GM12878 (cell line): ENCODE data around the gene NARF. TPM values are rescaled to one million over a fixed set of nuclear protein-coding genes. Genes with fewer than 3 reads are reported as not detected.

Experiments
- ATAC-seq: fragments of 200-7000 bp; cut with Tn5 transposase; 3 replicates; pipeline ENCODE4 v1.9.1; 2020; ENCODE audit warnings: mild to moderate bottlenecking, moderate library complexity
- BruUV-seq: library from RNA; stranded (reverse); fragments of 400-500 nt; replicated peaks from 2 replicates; lab custom pipeline; 2021; lab: Mats Ljungman, UMichigan
- CTCF ChIA-PET: fragments of 300-600 bp; sonication (Branson Sonifier 250); formaldehyde crosslinking; extraction: SDS; loops from one replicate; lab custom pipeline; 2021; ENCODE audit warnings: inconsistent platforms; lab: Yijun Ruan, JAX
- POLR2A ChIA-PET: fragments of 350-600 bp; formaldehyde crosslinking; extraction: SDS; loops from one replicate; lab custom pipeline; 2021; ENCODE audit warnings: inconsistent platforms; lab: Charles Lee
- RAD21 ChIA-PET: fragments of 300-600 bp; sonication (Branson Sonifier 250); formaldehyde crosslinking; loops from one replicate; lab custom pipeline; 2023; ENCODE audit warnings: antibody characterized with exemption; ENCODE audit not compliant: unreplicated experiment; lab: Charles Lee
- SMC1A ChIA-PET: fragments of 300-600 bp; sonication (Branson Sonifier 250); formaldehyde crosslinking; loops from one replicate; lab custom pipeline; 2023; ENCODE audit not compliant: unreplicated experiment, uncharacterized antibody; lab: Charles Lee
- DNase-seq: peaks from one replicate; pipeline ENCODE4 v3.0.0-alpha.2; 2011; ENCODE audit warnings: low read depth, low spot score
- FAIRE-seq: peaks from 3 replicates; lab custom pipeline; 2011; peaks lifted over from hg19 to GRCh38; lab: Jason Lieb, UNC
- H2AFZ ChIP-seq: 2 replicates; pipeline ENCODE4 v1.6.0; 2011; ENCODE audit warnings: low read depth, low read length, control low read depth; ENCODE audit not compliant: control insufficient read depth
- H3K27ac ChIP-seq: 2 replicates; pipeline ENCODE4 v1.5.1; 2011; ENCODE audit warnings: control low read depth; ENCODE audit not compliant: control insufficient read depth, insufficient read depth
- H3K27me3 ChIP-seq, 2 experiments: replicated peaks in 1 of 2; 2 replicates each; pipeline versions ENCODE4 v1.6.0 to v1.6.1; 2011; ENCODE audit warnings: low read length in 1 of 2; ENCODE audit not compliant: control insufficient read depth in 2 of 2, insufficient read depth in 2 of 2
- H3K36me3 ChIP-seq, 2 experiments: 2 replicates each; pipeline ENCODE4 v1.5.1; 2011; ENCODE audit warnings: low read length in 1 of 2; ENCODE audit not compliant: control insufficient read depth in 2 of 2, insufficient read depth in 2 of 2
- H3K4me1 ChIP-seq: 2 replicates; pipeline ENCODE4 v1.6.1; 2011; ENCODE audit warnings: mild to moderate bottlenecking, low read length, moderate library complexity, mixed read lengths; ENCODE audit not compliant: control insufficient read depth, insufficient read depth
- H3K4me2 ChIP-seq: 2 replicates; pipeline ENCODE4 v1.6.0; 2011; ENCODE audit warnings: control low read depth; ENCODE audit not compliant: control insufficient read depth, insufficient read depth
- H3K4me3 ChIP-seq: fragments of 200-600 bp; sonication (generic); 2 replicates; pipeline ENCODE4 v1.5.1; 2016
- H3K79me2 ChIP-seq: 2 replicates; pipeline ENCODE4 v1.6.0; 2011; ENCODE audit warnings: low read length; ENCODE audit not compliant: control insufficient read depth, insufficient read depth
- H3K9ac ChIP-seq: 2 replicates; pipeline ENCODE4 v1.8.0; 2011; ENCODE audit warnings: low read length, control low read depth, mixed read lengths; ENCODE audit not compliant: control insufficient read depth, insufficient read depth
- H3K9me3 ChIP-seq: replicated peaks from 3 replicates; pipeline ENCODE4 v1.5.1; 2011; ENCODE audit warnings: mild to moderate bottlenecking, low read length; ENCODE audit not compliant: control insufficient read depth, insufficient read depth
- H4K20me1 ChIP-seq: 2 replicates; pipeline ENCODE4 v1.6.0; 2011; ENCODE audit not compliant: control insufficient read depth, insufficient read depth
- CBX5 ChIP-seq: sonication (generic); IDR thresholded peaks from 2 replicates; pipeline ENCODE4 v1.6.1; 2016; ENCODE audit warnings: low read depth, moderate library complexity, mild to moderate bottlenecking, inconsistent platforms
- CREB1 ChIP-seq: IDR thresholded peaks from 2 replicates; pipeline ENCODE4 v1.6.1; 2012; ENCODE audit warnings: low read depth, mild to moderate bottlenecking, inconsistent platforms
- DPF2 ChIP-seq: fragments of 450-650 bp; IDR thresholded peaks from 2 replicates; pipeline ENCODE4 v1.6.1; 2017; ENCODE audit warnings: mild to moderate bottlenecking
- ESRRA ChIP-seq: IDR thresholded peaks from 2 replicates; pipeline ENCODE4 v1.6.1; 2012; ENCODE audit warnings: mild to moderate bottlenecking, low read length, improper control_type of control experiment
- JUNB ChIP-seq: IDR thresholded peaks from 2 replicates; pipeline ENCODE4 v1.6.1; 2016; ENCODE audit warnings: antibody characterized with exemption, mild to moderate bottlenecking
- NR2F1 ChIP-seq: fragments of 450-650 bp; conservative IDR thresholded peaks from 2 replicates; pipeline ENCODE4 v1.6.1; 2017; ENCODE audit warnings: mild to moderate bottlenecking
- SUPT20H ChIP-seq: IDR thresholded peaks from 2 replicates; pipeline ENCODE4 v1.6.1; 2011; ENCODE audit warnings: low read depth, mild to moderate bottlenecking, low read length, moderate library complexity, borderline replicate concordance; ENCODE audit not compliant: control insufficient read depth
- SUZ12 ChIP-seq: fragments of 200-600 bp; sonication (generic); IDR thresholded peaks from one replicate; pipeline ENCODE4 v1.6.1; 2018; ENCODE audit warnings: antibody characterized with exemption, mild to moderate bottlenecking; ENCODE audit not compliant: unreplicated experiment
- ZNF622 ChIP-seq: fragments of 450-650 bp; IDR thresholded peaks from 2 replicates; pipeline ENCODE4 v1.6.1; 2017; ENCODE audit warnings: mild to moderate bottlenecking, inconsistent platforms
- WGBS: methylation state at CpG from one replicate; pipeline ENCODE4 v1.1.6; 2016; ENCODE audit warnings: low lambda C conversion rate; ENCODE audit not compliant: insufficient replicate concordance, insufficient coverage; ENCODE audit errors: missing lambda C conversion rate; 5-methylcytosine and 5-hydroxymethylcytosine counted together
- in situ Hi-C: fragments of 300-500 bp; cut with MboI; formaldehyde crosslinking; loops from 9 replicates; pipeline ENCODE4 v1.14.3; 2018; ENCODE audit warnings: mixed read lengths
- intact Hi-C: fragments of 100-400 bp; cut with micrococcal nuclease; formaldehyde crosslinking; loops from one replicate; pipeline ENCODE4 v1.14.2; 2022; ENCODE audit not compliant: unreplicated experiment
- polyA plus RNA-seq, 11 experiments: library from polyadenylated mRNA; depleted of rRNA in 4 of 11; unstranded in 6 of 11; stranded (reverse) in 5 of 11; fragments of >200 nt; fragmentation: Nextera tagmentation in 4 of 11; fragmentation: Illumina TruSeq in 1 of 11; extraction: Ambion mirVana in 4 of 11; extraction: Trizol in 1 of 11; gene quantifications; 1 replicate in 1 of 11; 2 replicates in 10 of 11; pipeline versions ENCODE4 v1.2.1 to v1.2.3, GENCODE V29; 2011 to 2016; ENCODE audit warnings: inconsistent platforms in 2 of 11, missing spikeins in 2 of 11, low read depth in 1 of 11
- total RNA-seq, 4 experiments: library from RNA; depleted of rRNA in 3 of 4; stranded (reverse); fragments of >200 nt in 3 of 4; fragmentation: Illumina TruSeq in 1 of 4; extraction: Trizol in 1 of 4; gene quantifications; 2 replicates each; pipeline versions ENCODE4 v1.2.1 to v1.2.3, GENCODE V29; 2013 to 2021

The NARF gene
- total and polyA plus RNA-seq, 10 of the 15 experiments (the other 5 are each of a cell fraction or from before 2014, with no cell fraction given), result 16.7 to 126 (median 47.5) TPM

GRCh38 chr17:82415786-82416185 lies 42.8 kb upstream of the NARF start:
- Histone ChIP-seq H3K36me3 (no peaks in the 10 kb centered on the region; a peak in 1 of 4 replicates), H2AFZ (no peak overlapping the region), H4K20me1 (peaks cover 5% of the 10 kb centered on the region), H3K27me3 (no peaks in the 10 kb centered on the region), H3K4me1 (0 out of 2 replicates have a peak, but pooled peaks cover 5% of the 10 kb centered on the region), H3K79me2 (peaks cover 2% of the 10 kb centered on the region; the same call in 1 of the 2 replicates), H3K9me3 (no peaks in the 10 kb centered on the region), H3K4me3 (no peak overlapping the region)
- ATAC-seq, result no peak
- ChIA-PET CTCF (no interaction called here), POLR2A (no interaction called here), RAD21 (no interaction called here), SMC1A (no interaction called here)
- intact Hi-C loops (no loop called here), in situ Hi-C loops (no loop called here)
- FAIRE-seq, result no peak
- BruUV-seq, result no TSS peak
- WGBS, result 87% methylated on average over 9 of the region's 9 CpGs
- no peak for DNase-seq
- TF ChIP-seq ESRRA, result no peak
- TF ChIP-seq NR2F1, result no peak
- TF ChIP-seq, all 136 proteins: peak for 0
- Histone ChIP-seq H3K9ac (no peak overlapping the region), H3K27ac (no peak overlapping the region), H3K4me2 (no peak overlapping the region)

DNA sequence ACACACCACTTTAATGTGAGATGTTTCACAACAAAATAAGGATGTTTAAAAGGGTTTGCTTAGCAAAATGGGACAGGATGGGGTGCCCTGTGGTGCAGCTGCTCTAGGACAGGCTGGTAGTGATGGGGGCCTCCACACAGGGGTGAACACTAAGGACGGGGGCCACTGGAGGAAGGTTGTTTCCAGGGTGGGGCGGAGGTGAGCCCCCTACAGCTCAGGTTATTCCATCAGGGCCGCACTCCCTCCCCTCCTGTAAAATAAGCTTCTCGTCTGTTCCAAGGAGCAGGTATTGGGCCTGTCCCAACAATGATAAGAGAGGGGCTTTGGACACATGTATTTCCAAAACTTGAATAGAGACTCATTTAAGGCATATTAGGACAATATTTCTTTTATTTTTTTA lies 42.3 kb upstream of the NARF start:
- no peak for DNase-seq
- H3K4me3 ChIP-seq, result no peak overlapping the region
- POLR2A ChIA-PET, result interaction anchor here (0.7 kb wide), 2 partner anchors 123 to 124 kb away, joined by 3 read pairs; no protein-coding TSS in a partner anchor
- WGBS, result 74% methylated on average over 4 of the region's 4 CpGs
- no peaks in the 10 kb centered on the region; a peak in 1 of 4 replicates for H3K36me3 ChIP-seq
- no peaks in the 10 kb centered on the region for H3K27me3 ChIP-seq
- no peaks in the 10 kb centered on the region for H3K9me3 ChIP-seq
- H3K4me1 ChIP-seq, result 0 out of 2 replicates have a peak, but pooled peaks cover 5% of the 10 kb centered on the region
- intact Hi-C loops, result no loop called here
- BruUV-seq, result no TSS peak
- H4K20me1 ChIP-seq, result peaks cover 5% of the 10 kb centered on the region
- peaks cover 2% of the 10 kb centered on the region; the same call in 1 of the 2 replicates for H3K79me2 ChIP-seq
- FAIRE-seq, result no peak
- TF ChIP-seq SUPT20H (no peak), CBX5 (no peak), JUNB (no peak), DPF2 (no peak), CREB1 (no peak), SUZ12 (no peak), ZNF622 (no peak)
- H2AFZ ChIP-seq, result no peak overlapping the region
- no peak overlapping the region for H3K9ac ChIP-seq
- in situ Hi-C loops, result no loop called here
- RAD21 ChIA-PET, result interaction anchor here (0.7 kb wide), 1 partner anchor 65 kb away, joined by 3 read pairs; no protein-coding TSS in a partner anchor
- no peak for ATAC-seq
- CTCF ChIA-PET, result interaction anchor here (1.7 to 1.9 kb wide), 3 partner anchors 58 to 115 kb away, joined by 4 to 6 read pairs (median 6); no protein-coding TSS in a partner anchor
- no peak overlapping the region for H3K4me2 ChIP-seq
- H3K27ac ChIP-seq, result no peak overlapping the region
- SMC1A ChIA-PET, result no interaction called here
